ENCODE measurements around the gene ATOSB. TPM values are rescaled to one million over a fixed set of nuclear protein-coding genes. Genes with fewer than 3 reads are reported as not detected.

The ATOSB gene
- total RNA-seq, 1 donor from 2014 or later, result 51.0 TPM

GRCh38 chr9:35116898-35117551, 1.4 kb upstream of the ATOSB start:
- no peaks in the 10 kb centered on the region for H3K36me3 Mint-ChIP-seq (ENCODE audit: unreplicated experiment)
- H3K9me3 Mint-ChIP-seq (ENCODE audit: unreplicated experiment), result peaks cover 15% of the 10 kb centered on the region
- peak overlapping the region; percentile 95 for H3K4me3 Mint-ChIP-seq (ENCODE audit: unreplicated experiment)
- peaks cover 16% of the 10 kb centered on the region for H3K4me1 Mint-ChIP-seq (ENCODE audit: low read depth, unreplicated experiment)
- TF ChIP-seq CTCF (IDR thresholded peaks at IDR 0.05; ENCODE audit: partially characterized antibody, unreplicated experiment), result peak; percentile 83
- peak; percentile 85 for DNase-seq
- H3K27me3 Mint-ChIP-seq (ENCODE audit: unreplicated experiment), result peaks cover 15% of the 10 kb centered on the region
- H3K27ac Mint-ChIP-seq (ENCODE audit: unreplicated experiment), result peak overlapping the region; percentile 98

- H3K4me3 Mint-ChIP-seq (ENCODE audit: unreplicated experiment), result peak overlapping the region; percentile 95
- H3K27me3 Mint-ChIP-seq (ENCODE audit: unreplicated experiment), result peaks cover 19% of the 10 kb centered on the region
- H3K36me3 Mint-ChIP-seq (ENCODE audit: unreplicated experiment), result no peaks in the 10 kb centered on the region
- peak; percentile 27 for DNase-seq
- H3K27ac Mint-ChIP-seq (ENCODE audit: unreplicated experiment), result peak overlapping the region; percentile 98
- H3K4me1 Mint-ChIP-seq (ENCODE audit: low read depth, unreplicated experiment), result peaks cover 20% of the 10 kb centered on the region
- no peak for TF ChIP-seq CTCF (IDR thresholded peaks at IDR 0.05; ENCODE audit: partially characterized antibody, unreplicated experiment)
- H3K9me3 Mint-ChIP-seq (ENCODE audit: unreplicated experiment), result peaks cover 18% of the 10 kb centered on the region
Measured at GRCh38 chr9:35116539-35116897, 856 bp upstream of the ATOSB start.

GRCh38 chr9:35114840-35115628, 628 bp downstream of the ATOSB start:
- H3K4me1 Mint-ChIP-seq (ENCODE audit: low read depth, unreplicated experiment), result peaks cover 23% of the 10 kb centered on the region
- no peaks in the 10 kb centered on the region for H3K36me3 Mint-ChIP-seq (ENCODE audit: unreplicated experiment)
- no peak for TF ChIP-seq CTCF (IDR thresholded peaks at IDR 0.05; ENCODE audit: partially characterized antibody, unreplicated experiment)
- DNase-seq, result peak; percentile 68
- peak overlapping the region; percentile 99 for H3K27ac Mint-ChIP-seq (ENCODE audit: unreplicated experiment)
- H3K27me3 Mint-ChIP-seq (ENCODE audit: unreplicated experiment), result peaks cover 19% of the 10 kb centered on the region
- peak overlapping the region; percentile 95 for H3K4me3 Mint-ChIP-seq (ENCODE audit: unreplicated experiment)
- peaks cover 19% of the 10 kb centered on the region for H3K9me3 Mint-ChIP-seq (ENCODE audit: unreplicated experiment)

GRCh38 chr9:35114113-35114839, 1.4 kb downstream of the ATOSB start:
- DNase-seq, result peak; percentile 87
- H3K36me3 Mint-ChIP-seq (ENCODE audit: unreplicated experiment), result no peaks in the 10 kb centered on the region
- H3K27ac Mint-ChIP-seq (ENCODE audit: unreplicated experiment), result peak overlapping the region; percentile 99
- peak overlapping the region; percentile 95 for H3K4me3 Mint-ChIP-seq (ENCODE audit: unreplicated experiment)
- TF ChIP-seq CTCF (IDR thresholded peaks at IDR 0.05; ENCODE audit: partially characterized antibody, unreplicated experiment), result no peak
- peaks cover 20% of the 10 kb centered on the region for H3K9me3 Mint-ChIP-seq (ENCODE audit: unreplicated experiment)
- peaks cover 19% of the 10 kb centered on the region for H3K27me3 Mint-ChIP-seq (ENCODE audit: unreplicated experiment)
- peaks cover 26% of the 10 kb centered on the region for H3K4me1 Mint-ChIP-seq (ENCODE audit: low read depth, unreplicated experiment)

Measured in glutamatergic neuron (in vitro differentiated cells).